Endodermal cell (in vitro differentiated cells): ENCODE results near the gene INF2. TPM values are rescaled to one million over a fixed set of nuclear protein-coding genes. Genes with fewer than 3 reads are reported as not detected.
A peak's percentile ranks its signal among the peaks of the same experiment; 100 is the strongest.
"Not testable (repeated sequence)": the region's sequence is repeated elsewhere in the genome, so short reads cannot be mapped to it uniquely, and the experiment has no call there.

Experiments used
- DNase-seq: peaks from one replicate; pipeline ENCODE4 v3.0.0-alpha.2; 2017
- H3K27ac ChIP-seq: 2 replicates; pipeline ENCODE4 v1.5.1; 2013; ENCODE audit warnings: mild to moderate bottlenecking, low read depth, low read length, moderate library complexity
- H3K27me3 ChIP-seq: 2 replicates; pipeline ENCODE4 v1.6.1; 2013; ENCODE audit warnings: mild to moderate bottlenecking, low read length, moderate library complexity; ENCODE audit not compliant: insufficient read depth, control insufficient read depth, poor library complexity, severe bottlenecking
- H3K36me3 ChIP-seq: 2 replicates; pipeline ENCODE4 v1.7.0; 2013; ENCODE audit warnings: mild to moderate bottlenecking, low read length, moderate library complexity; ENCODE audit not compliant: control insufficient read depth, insufficient read depth
- H3K4me1 ChIP-seq: one replicate; pipeline ENCODE4 v1.7.0; 2013; ENCODE audit warnings: low read length; ENCODE audit not compliant: control insufficient read depth, insufficient read depth
- H3K4me3 ChIP-seq: 2 replicates; pipeline ENCODE4 v1.5.1; 2013; ENCODE audit warnings: mild to moderate bottlenecking, low read length, moderate library complexity
- H3K9ac ChIP-seq: 2 replicates; pipeline ENCODE4 v1.6.1; 2013; ENCODE audit warnings: mild to moderate bottlenecking, low read length, moderate library complexity; ENCODE audit not compliant: poor library complexity, severe bottlenecking; ENCODE audit errors: extremely low read depth
- H3K9me3 ChIP-seq: 2 replicates; pipeline ENCODE4 v1.6.1; 2013; ENCODE audit warnings: mild to moderate bottlenecking, low read length, moderate library complexity; ENCODE audit not compliant: control insufficient read depth
- H3K27ac Mint-ChIP-seq: 2 replicates; pipeline ENCODE4 v1.8.0; 2020; ENCODE audit warnings: mixed read lengths
- H3K27me3 Mint-ChIP-seq: 2 replicates; pipeline ENCODE4 v1.8.0; 2021; ENCODE audit warnings: mild to moderate bottlenecking, mixed read lengths; ENCODE audit not compliant: insufficient read depth
- H3K36me3 Mint-ChIP-seq: 2 replicates; pipeline ENCODE4 v1.8.0; 2020; ENCODE audit warnings: low read depth, mixed read lengths
- H3K4me1 Mint-ChIP-seq: 2 replicates; pipeline ENCODE4 v1.8.0; 2020; ENCODE audit warnings: mixed read lengths
- H3K4me3 Mint-ChIP-seq: 2 replicates; pipeline ENCODE4 v1.8.0; 2020; ENCODE audit warnings: mild to moderate bottlenecking, moderate library complexity, mixed read lengths
- H3K9me3 Mint-ChIP-seq: 2 replicates; pipeline ENCODE4 v1.8.0; 2020; ENCODE audit warnings: mild to moderate bottlenecking, mixed read lengths
- CTCF ChIP-seq: fragments of 200-600 bp; sonication (generic); conservative IDR thresholded peaks from 2 replicates; pipeline ENCODE4 v1.5.0; 2021; ENCODE audit warnings: antibody characterized with exemption, mild to moderate bottlenecking
- WGBS, 2 experiments: methylation state at CpG; one replicate each; pipeline versions ENCODE4 v1.1.5 to v1.1.7; 2013; ENCODE audit warnings: missing lambda C conversion rate in 2 of 2, mixed read lengths in 1 of 2; ENCODE audit not compliant: insufficient coverage in 1 of 2, insufficient read length in 1 of 2; 5-methylcytosine and 5-hydroxymethylcytosine counted together
- total RNA-seq, 2 donors: library from RNA; stranded (reverse); fragmentation: NEBNext Ultra II Directional in 1 of 2; extraction: Animal tissue kit (Norgen Biotek cat#: 25700) in 1 of 2; gene quantifications; 2 replicates in 1 of 2; 3 replicates in 1 of 2; pipeline ENCODE4 v1.2.1, GENCODE V29; 2021

INF2 gene
- total RNA-seq, 2 donors from 2014 or later, result 99.7 to 114 TPM

DNA sequence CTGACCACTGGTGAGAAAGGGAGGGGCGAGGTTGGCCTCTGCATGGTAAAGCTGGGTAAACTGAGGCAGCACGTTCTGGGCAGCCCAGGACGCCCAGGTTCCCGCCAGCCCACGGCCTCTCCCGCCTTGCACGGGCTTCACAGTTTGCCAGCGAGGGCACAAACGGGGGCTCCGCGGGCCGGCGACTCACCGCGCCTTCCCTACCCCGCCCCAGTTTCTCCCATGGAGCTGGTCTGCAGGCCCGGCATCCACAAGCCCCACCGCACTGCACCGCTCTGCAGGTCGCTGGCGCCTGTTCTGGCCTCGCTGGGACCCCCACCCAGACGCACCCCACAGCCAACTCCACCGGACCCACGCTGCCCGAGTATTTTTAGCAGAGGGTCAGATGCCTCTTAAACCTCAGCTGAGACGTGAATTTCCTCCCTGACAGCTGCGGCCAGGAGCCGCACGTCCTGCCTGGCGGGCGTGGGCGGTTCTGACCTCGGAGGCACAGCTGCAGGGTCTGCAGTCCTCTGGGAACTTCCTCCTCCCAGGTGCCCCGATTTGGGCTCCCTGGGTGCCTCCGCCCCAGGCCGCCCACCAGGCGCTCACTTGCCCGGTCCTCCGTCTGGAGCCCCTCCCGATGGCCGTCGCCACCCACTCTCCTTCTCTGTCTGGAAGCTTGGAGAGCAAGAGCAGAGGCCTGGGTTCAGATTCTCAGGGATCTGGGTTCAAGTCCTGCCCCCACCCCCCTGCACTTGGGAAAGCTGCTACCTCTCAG lies 29.5 kb upstream of the INF2 start:
- Histone ChIP-seq H3K36me3 (no peaks in the 10 kb centered on the region), H3K27ac (no peak overlapping the region), H3K9me3 (peaks cover 6% of the 10 kb centered on the region), H3K9ac (no peak overlapping the region), H3K4me1 (no peaks in the 10 kb centered on the region), H3K4me3 (no peak overlapping the region), H3K27me3 (no peaks in the 10 kb centered on the region)
- DNase-seq, result peak; percentile 43
- no peak for TF ChIP-seq CTCF
- Mint-ChIP-seq H3K9me3 (peaks cover 19% of the 10 kb centered on the region), H3K27me3 (peaks cover 21% of the 10 kb centered on the region), H3K4me1 (peaks cover 1% of the 10 kb centered on the region), H3K36me3 (no peaks in the 10 kb centered on the region), H3K4me3 (no peak overlapping the region), H3K27ac (no peak overlapping the region)
- 93 to 94% methylated on average over 37 to 43 of the region's 43 CpGs for WGBS, 2 experiments

DNA sequence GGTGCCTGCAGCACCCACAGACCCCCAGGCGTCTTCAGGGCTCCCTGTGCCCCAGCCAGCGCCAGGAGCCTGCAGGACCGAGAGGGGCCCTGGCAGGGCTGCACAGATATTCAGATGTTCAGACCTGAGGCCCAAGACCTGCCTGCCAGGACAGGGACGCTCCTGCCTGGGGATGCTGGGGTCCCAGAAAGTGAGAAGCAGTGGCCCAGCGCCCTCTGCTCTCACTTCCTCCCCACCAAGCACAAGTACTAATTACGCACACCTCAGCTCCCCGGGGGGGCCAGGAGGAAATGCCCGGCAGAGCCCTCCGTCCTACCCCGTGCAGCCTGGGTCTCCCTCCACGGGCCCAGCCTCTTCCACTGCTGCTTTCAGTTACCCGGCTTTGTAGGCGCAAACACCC lies 28.8 kb upstream of the INF2 start:
- Histone ChIP-seq H3K27me3 (no peaks in the 10 kb centered on the region), H3K36me3 (no peaks in the 10 kb centered on the region), H3K9ac (no peak overlapping the region), H3K4me3 (no peak overlapping the region), H3K4me1 (peaks cover 3% of the 10 kb centered on the region), H3K27ac (no peak overlapping the region), H3K9me3 (peaks cover 6% of the 10 kb centered on the region)
- Mint-ChIP-seq H3K9me3 (peaks cover 15% of the 10 kb centered on the region), H3K27ac (no peak overlapping the region), H3K4me1 (peaks cover 7% of the 10 kb centered on the region), H3K27me3 (peaks cover 17% of the 10 kb centered on the region), H3K36me3 (no peaks in the 10 kb centered on the region), H3K4me3 (no peak overlapping the region)
- no peak for DNase-seq
- 87 to 95% methylated on average over 4 to 13 of the region's 13 CpGs for WGBS, 2 experiments
- no peak for TF ChIP-seq CTCF

- no peak overlapping the region for H3K27ac ChIP-seq
- WGBS, 2 experiments, result 100% methylated on average over 2 of the region's 2 CpGs; no CpG with 5 or more reads in 1 of the 2 experiments
- no peak for TF ChIP-seq CTCF
- DNase-seq, result no peak
- H3K36me3 ChIP-seq, result no peaks in the 10 kb centered on the region
- no peaks in the 10 kb centered on the region for H3K36me3 Mint-ChIP-seq
- H3K27ac Mint-ChIP-seq, result no peak overlapping the region
- peaks cover 10% of the 10 kb centered on the region for H3K9me3 Mint-ChIP-seq
- no peaks in the 10 kb centered on the region for H3K27me3 ChIP-seq
- H3K4me1 Mint-ChIP-seq, result peaks cover 7% of the 10 kb centered on the region
- H3K27me3 Mint-ChIP-seq, result peaks cover 12% of the 10 kb centered on the region
- H3K4me3 Mint-ChIP-seq, result no peak overlapping the region
- peaks cover 6% of the 10 kb centered on the region for H3K9me3 ChIP-seq
- H3K4me1 ChIP-seq, result peaks cover 7% of the 10 kb centered on the region
- no peak overlapping the region for H3K4me3 ChIP-seq
- no peak overlapping the region for H3K9ac ChIP-seq
Observed at GRCh38 chr14:104661086-104661485, 28.3 kb upstream of the INF2 start.

- H3K27me3 ChIP-seq, H3K9me3 ChIP-seq, H3K27ac Mint-ChIP-seq, H3K27ac ChIP-seq, H3K9me3 Mint-ChIP-seq, H3K9ac ChIP-seq, H3K36me3 Mint-ChIP-seq, DNase-seq, H3K36me3 ChIP-seq, H3K4me1 Mint-ChIP-seq, H3K4me3 ChIP-seq, H3K27me3 Mint-ChIP-seq, H3K4me3 Mint-ChIP-seq: not testable (repeated sequence)
- H3K4me1 ChIP-seq, result peaks cover 10% of the 10 kb centered on the region
- WGBS, 2 experiments, result 87% methylated on average over 6 to 9 of the region's 18 CpGs
Observed at GRCh38 chr14:104661528-104662157, 27.8 kb upstream of the INF2 start.

GRCh38 chr14:104662472-104662871 lies 26.9 kb upstream of the INF2 start:
- H3K36me3 ChIP-seq, H3K9ac ChIP-seq, H3K4me3 ChIP-seq, H3K4me3 Mint-ChIP-seq, H3K9me3 ChIP-seq, H3K9me3 Mint-ChIP-seq, H3K27me3 Mint-ChIP-seq, H3K4me1 Mint-ChIP-seq, H3K27ac ChIP-seq, H3K36me3 Mint-ChIP-seq, H3K27ac Mint-ChIP-seq, H3K27me3 ChIP-seq: not testable (repeated sequence)
- peaks cover 10% of the 10 kb centered on the region for H3K4me1 ChIP-seq
- WGBS, 2 experiments, result 93 to 98% methylated on average over 16 to 18 of the region's 18 CpGs
- DNase-seq, result peak; percentile 38
